GM12891 (cell line): ENCODE measurements around the gene IWS1.

Source experiments
- POLR2A ChIP-seq: IDR thresholded peaks from 2 replicates; pipeline ENCODE4 v1.6.1; 2011; ENCODE audit warnings: low read depth, low read length, control low read depth
- POLR2AphosphoS5 ChIP-seq: IDR thresholded peaks from 2 replicates; pipeline ENCODE4 v1.6.1; 2011; ENCODE audit warnings: low read depth, low read length, control low read depth

- no peak for TF ChIP-seq POLR2A
- TF ChIP-seq POLR2AphosphoS5 = no peak
Measured at GRCh38 chr2:127517465-127517864, 8.8 kb downstream of the IWS1 start.
